GM18498 (cell line): ENCODE data around the gene DPYSL5.

Experiments used
- ATAC-seq: cut with Tn5 transposase; IDR thresholded peaks from one replicate; pipeline ENCODE4 v1.9.1; 2021; ENCODE audit warnings: mild to moderate bottlenecking, moderate library complexity; ENCODE audit not compliant: unreplicated experiment

Gene DPYSL5

GRCh38 chr2:26845021-26845420 lies 2.9 kb upstream of the DPYSL5 start:
- ATAC-seq, result no peak

- peak; percentile 62 for ATAC-seq
These were observed 1.3 kb upstream of the DPYSL5 start for GRCh38 chr2:26846334-26847306.

DNA sequence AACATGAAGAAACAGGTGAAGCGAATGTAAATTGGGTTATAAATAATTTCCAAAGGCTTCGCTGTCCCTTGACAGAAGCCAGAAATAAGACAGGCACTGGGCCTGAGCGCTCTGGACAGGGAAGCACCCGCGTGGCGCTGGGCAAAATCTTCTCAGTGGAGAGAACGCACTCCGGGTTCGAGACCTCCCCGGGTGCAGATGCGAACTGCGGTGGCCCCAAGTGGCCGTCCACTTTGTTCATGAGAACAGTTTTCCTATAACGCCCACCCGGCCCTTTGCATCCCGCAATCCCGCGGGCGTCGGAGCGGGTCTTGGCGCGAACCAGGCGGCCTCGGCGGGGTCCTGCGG lies 651 bp upstream of the DPYSL5 start:
- ATAC-seq, result no peak

DNA sequence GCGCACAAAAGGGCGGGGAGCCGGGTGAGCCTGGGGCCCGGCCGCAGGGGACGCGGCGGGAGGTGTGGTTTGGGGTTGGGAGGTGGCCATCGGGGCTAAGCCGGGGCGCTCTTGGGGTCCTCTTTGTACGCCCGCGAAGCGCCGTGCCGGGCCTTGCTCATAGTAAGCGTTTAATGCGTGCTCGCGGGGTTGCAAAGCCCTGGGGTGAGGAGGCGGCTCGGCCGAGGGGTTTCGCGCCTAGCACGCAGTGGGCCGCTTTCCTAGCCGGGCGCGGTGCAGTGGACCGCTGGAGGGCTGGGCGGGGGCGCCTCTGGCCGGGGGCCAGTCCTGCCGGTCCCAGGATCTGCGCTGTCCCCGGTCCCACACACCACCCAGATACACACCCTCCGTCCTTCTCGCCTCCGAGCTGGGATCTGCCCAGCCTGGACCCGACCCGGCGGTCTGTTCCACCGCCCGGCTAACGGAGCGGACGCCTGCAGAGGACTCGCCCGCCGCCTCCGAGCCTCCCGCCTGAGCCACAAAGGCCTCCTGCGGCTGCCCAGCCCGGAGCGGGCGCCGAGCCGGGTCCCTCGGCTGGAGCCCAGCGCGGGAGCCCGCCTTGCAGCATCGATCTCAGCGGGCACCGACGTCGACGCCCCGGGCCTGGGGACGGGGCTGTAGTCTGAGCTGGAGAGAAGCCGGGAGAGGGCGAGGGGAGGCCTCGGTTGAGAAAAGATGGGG lies 564 bp downstream of the DPYSL5 start:
- no peak for ATAC-seq

GRCh38 chr2:26849056-26849999 lies 1.4 kb downstream of the DPYSL5 start:
- no peak for ATAC-seq

GRCh38 chr2:26850000-26850431 lies 2.1 kb downstream of the DPYSL5 start:
- no peak for ATAC-seq

DNA sequence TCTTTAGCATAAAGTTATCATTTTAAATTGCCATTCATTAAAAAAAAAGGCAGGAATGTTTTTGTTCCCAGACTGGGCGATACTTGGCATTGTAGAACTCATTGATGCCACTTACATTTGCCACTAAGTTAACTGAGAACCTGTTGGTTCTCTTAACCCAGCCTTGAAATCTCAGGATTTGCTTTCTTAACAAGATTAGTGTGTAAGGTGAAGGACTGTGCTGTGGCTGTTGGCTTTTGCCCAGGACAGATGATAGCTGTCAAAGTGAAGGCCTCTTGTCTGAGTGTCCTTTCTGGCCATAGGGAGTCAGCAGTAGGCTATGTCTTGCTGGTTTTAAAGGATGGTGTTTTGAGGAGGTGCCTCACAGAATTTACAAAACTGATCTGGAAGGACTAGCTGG lies 2.6 kb downstream of the DPYSL5 start:
- no peak for ATAC-seq

GRCh38 chr2:26852405-26853306 lies 4.7 kb downstream of the DPYSL5 start:
- ATAC-seq, result no peak

DNA sequence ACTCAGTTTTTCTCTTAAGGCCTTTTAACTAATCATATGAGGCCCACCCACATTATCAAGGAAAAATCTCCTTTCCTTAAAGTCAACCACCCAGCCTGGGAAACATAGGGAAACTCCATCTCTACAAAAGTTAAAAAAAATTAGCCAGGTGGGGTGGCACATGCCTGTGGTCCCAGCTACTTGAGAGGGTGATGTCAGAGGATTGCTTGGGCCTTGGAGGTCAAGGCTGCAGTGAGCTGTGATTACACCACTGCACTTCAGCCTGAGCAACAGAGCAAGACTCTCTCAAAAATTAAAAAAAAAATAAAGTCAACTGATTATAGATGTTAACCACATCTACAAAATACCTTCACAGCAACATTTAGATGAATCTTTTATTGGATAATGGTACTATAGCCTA lies 5.8 kb downstream of the DPYSL5 start:
- no peak for ATAC-seq

DNA sequence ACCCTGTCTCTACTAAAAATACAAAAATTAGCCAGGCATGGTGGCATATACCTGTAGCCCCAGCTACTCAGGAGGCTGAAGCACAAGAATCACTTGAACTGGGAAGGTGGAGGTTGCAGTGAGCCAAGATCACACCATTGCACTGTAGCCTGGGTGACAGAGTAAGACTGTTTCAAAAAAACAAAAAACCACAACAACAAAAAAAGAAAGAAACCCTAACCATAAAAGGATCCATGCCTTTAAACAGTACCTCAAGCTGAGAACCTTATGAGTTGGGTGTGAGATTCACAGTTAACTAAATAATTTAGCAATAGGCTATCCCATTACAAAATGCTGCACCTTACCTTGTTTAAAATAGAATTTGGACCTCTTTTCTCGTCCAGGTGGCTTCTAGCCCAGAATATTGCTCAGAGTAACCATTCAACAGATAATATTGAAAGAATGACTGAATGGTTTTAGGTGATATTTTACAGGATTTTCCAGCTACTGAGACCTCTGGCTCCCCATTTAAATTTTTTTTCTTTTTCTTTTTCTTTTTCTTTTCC lies 6.4 kb downstream of the DPYSL5 start:
- no peak for ATAC-seq

DNA sequence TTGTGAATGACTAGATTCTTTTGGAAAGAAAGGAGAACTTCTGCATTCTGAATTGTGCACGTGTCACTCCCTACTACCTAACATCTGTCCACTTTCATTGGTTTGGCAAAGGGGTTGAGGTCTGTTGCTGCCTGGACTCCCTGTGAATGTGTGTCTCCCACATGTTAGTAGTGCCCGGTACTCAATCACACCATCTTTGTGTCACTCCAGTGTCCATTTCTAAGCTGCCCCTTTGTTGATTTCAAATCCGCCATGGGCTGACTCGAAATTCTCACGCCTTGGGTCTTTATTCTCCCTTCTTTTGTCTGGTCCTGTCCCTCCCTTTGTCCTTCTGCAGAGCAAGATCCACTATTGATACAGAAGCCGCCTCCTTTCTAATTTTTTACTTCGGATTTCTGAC lies 7.5 kb downstream of the DPYSL5 start:
- ATAC-seq, result no peak

DNA sequence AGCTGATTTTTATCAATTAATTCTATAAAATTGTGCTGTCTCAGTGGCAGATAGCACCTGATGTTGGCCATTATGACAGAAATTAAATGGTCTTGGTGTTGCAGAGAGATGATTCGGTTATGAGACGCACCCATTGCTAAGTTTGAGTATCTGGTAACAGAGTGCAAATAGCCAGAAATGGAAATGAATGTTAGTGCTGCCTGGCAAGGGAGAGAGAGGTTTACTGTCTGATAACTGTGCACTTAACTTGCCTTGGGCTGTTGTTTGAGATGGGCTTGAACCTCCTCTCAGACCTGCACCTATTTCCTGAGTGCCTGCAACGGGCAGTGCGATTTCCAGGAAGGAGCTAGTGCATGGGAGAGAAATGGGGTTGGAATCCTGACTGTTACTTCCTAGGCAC lies 11.7 kb downstream of the DPYSL5 start:
- no peak for ATAC-seq

DNA sequence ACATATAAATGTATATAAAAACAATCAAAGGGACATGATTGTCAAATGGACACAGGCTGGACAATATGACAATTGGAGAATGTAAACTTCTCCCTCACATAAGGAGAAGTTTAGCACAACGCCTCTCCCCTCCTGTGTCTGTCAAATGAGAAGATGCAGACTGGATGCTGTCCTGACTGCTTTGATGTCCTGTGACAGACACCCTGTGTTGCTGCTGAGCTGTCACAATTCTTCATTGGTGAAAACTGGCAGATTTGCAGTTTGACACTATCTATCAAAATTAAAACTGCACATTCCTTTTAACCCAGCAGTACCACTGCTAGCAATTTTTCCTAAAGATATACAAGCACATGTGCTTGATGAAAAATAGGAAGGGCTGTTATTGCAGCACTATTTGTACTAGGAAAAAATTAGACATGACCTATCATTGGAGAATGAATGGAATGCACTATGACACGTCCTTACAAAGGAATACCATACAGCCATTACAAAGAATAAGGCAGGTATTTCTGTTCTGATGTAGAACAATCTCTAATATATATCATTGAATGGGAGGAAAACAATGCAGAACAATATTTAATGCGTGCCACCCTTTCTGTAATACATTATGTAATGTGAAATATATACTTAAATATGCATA lies 12.4 kb downstream of the DPYSL5 start:
- no peak for ATAC-seq

DNA sequence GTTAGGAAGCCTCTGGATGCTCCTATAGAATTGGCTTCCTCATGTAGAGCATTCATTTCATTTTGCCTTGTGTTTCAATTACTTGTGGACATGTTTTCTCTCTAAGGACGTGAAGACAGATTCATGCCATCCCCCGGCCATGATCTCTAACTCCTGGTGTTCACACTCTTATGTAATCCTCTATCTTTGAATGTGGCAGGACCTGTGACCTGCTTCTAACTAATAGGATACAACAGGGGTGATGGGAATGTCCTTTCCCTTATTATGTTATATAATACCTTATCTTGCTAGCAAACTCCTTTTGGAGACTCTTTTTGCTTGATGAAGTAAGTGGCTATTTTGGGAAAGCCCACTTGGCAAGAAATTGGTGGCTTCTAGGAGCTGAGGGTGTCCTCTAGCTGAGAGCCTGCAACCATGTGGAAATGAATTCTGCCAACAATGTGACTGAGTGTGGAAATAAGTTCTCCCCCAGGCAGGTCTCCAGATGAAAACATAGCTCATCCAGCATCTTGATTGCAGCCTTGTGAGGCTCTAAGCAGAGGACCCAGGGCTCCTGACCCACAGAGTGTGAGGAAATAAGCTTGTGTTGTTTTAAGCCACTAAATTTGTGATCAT lies 13.8 kb downstream of the DPYSL5 start:
- no peak for ATAC-seq

- no peak for ATAC-seq
These were observed 16.3 kb downstream of the DPYSL5 start for GRCh38 chr2:26864226-26864625.

GRCh38 chr2:26864646-26865045 lies 16.7 kb downstream of the DPYSL5 start:
- ATAC-seq, result no peak

GRCh38 chr2:26870585-26871095 lies 22.7 kb downstream of the DPYSL5 start:
- ATAC-seq, result no peak

DNA sequence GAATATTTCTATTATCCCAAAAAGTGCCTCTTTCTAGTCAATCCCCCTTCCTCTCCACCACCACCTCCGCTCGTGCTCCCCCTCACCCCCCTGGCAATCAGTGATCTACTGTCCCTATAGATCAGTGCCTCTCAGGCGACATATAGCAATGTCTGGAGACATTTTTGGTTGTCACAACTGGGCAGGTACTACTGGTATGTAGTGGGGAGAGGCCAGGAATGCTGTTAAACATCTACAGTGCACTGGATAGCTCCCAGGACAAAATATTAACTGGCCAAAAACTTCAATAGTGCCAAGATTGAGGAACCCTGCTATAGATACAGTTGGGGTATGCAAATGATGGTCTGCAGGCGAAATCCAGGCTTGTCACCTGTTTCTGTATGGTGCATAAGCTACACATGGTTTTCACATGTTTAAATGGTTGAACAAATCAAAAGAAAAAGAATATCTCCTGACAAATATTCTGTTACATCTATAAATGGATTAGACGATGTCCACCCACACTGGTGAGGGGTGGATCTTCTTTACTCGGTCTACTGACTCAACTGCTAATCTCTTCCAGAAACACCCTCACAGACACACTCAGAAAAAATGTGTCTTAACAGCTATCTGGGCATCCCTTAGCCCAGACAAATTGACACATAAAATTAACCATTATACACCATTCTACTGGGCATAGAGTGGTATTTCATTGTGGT lies 25.5 kb downstream of the DPYSL5 start:
- no peak for ATAC-seq
